Measurements from ENCODE around the gene HLCS. TPM values are rescaled to one million over a fixed set of nuclear protein-coding genes. Genes with fewer than 3 reads are reported as not detected.

Gene HLCS
- polyA plus RNA-seq, 4 donors, result 2.7 to 13.7 (median 4.9) TPM

DNA sequence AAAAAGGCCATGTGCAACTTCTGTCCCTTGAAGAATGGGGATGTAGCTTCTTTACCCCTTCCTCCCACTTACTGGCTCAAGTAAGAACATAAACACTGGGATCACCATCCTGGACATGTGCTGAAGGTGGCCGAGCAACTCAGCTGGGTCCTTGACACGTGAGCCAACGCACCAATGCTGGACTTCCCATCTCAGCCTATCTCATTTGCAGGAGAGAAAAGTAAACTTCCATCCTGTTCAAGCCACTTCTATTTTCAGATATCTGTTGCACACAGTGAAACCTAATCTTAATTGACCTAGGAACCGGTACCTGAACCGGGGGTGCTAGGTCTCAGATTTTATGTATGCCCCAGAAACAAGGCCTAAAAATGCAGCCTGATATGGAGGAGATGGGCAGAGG is 75.3 kb downstream of the HLCS start:
- Histone ChIP-seq H3K27ac (ENCODE audit: low read depth in 1 of 3, low read length in 2 of 3) (no peak overlapping the region), H3K4me3 (ENCODE audit: low read depth in 1 of 3, low read length in 3 of 3) (no peak overlapping the region), H3K9me3 (ENCODE audit: control insufficient read depth in 2 of 2, insufficient read depth in 1 of 2, low read depth in 1 of 2, low read length in 1 of 2) (no peaks in the 10 kb centered on the region), H3K27me3 (ENCODE audit: control insufficient read depth in 3 of 3, insufficient read depth in 3 of 3, low read length in 3 of 3) (no peaks in the 10 kb centered on the region), H3K4me1 (ENCODE audit: control insufficient read depth in 3 of 3, insufficient read depth in 2 of 3, low read depth in 1 of 3, low read length in 2 of 3) (no peaks in the 10 kb centered on the region), H3K36me3 (ENCODE audit: control insufficient read depth in 3 of 3, insufficient read depth in 2 of 3, low read depth in 1 of 3, low read length in 3 of 3) (peaks cover 0 to 19% (median 3%) of the 10 kb centered on the region in 3 donors)
- WGBS, 3 donors, result 91 to 96% (median 95%) methylated on average over 5 of the region's 5 CpGs
- FAIRE-seq (no peak), DNase-seq (no peak)

DNA sequence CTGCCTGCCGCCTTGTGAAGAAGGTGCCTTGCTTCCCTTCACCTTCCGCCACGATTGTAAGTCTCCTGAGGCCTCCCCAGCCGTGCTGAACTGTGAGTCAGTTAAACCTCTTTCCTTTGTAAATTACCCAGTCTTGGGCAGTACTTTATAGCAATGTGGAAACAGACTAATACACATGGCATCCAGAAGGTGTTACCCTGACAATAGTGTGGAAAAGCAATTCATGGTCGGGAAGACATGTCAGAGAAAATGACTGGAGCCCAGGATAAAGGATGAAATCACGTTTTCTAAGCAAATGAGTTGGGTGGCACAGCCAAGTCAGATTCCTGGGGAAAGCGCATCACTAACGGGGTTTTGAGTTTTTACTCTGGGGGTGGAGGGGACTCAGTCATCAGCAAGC is 76.4 kb downstream of the HLCS start:
- 91 to 96% (median 95%) methylated on average over 8 of the region's 8 CpGs for WGBS, 3 donors
- no peaks in the 10 kb centered on the region for H3K27me3 ChIP-seq (ENCODE audit: control insufficient read depth in 3 of 3, insufficient read depth in 3 of 3, low read length in 3 of 3)
- H3K9me3 ChIP-seq (ENCODE audit: control insufficient read depth in 2 of 2, insufficient read depth in 1 of 2, low read depth in 1 of 2, low read length in 1 of 2), result peaks cover 0 to 2% of the 10 kb centered on the region in 2 donors
- no peaks in the 10 kb centered on the region for H3K4me1 ChIP-seq (ENCODE audit: control insufficient read depth in 3 of 3, insufficient read depth in 2 of 3, low read depth in 1 of 3, low read length in 2 of 3)
- FAIRE-seq, result no peak
- DNase-seq, result no peak
- no peak overlapping the region for H3K27ac ChIP-seq (ENCODE audit: low read depth in 1 of 3, low read length in 2 of 3)
- no peak overlapping the region for H3K4me3 ChIP-seq (ENCODE audit: low read depth in 1 of 3, low read length in 3 of 3)
- peaks cover 0 to 21% (median 3%) of the 10 kb centered on the region in 3 donors for H3K36me3 ChIP-seq (ENCODE audit: control insufficient read depth in 3 of 3, insufficient read depth in 2 of 3, low read depth in 1 of 3, low read length in 3 of 3)

DNA sequence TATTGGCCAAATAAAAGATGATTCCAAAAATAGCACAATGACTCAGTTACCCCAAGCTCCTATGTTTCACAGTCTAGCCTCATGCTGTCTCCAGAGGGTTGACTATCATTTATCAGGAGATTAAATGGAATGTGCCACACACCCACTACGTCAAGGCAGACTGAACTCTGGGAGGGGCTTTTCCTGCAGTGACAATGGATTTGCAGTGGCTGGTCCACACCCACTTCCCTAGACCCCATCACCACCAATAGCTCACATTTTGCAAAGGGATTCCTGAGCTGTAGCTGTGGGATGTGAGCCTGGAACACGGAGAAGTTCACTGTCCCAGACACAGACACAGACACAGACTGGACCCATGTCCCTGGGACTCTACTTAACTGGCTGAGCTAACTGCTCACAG is 77.1 kb downstream of the HLCS start:
- no peak overlapping the region for H3K4me3 ChIP-seq (ENCODE audit: low read depth in 1 of 3, low read length in 3 of 3)
- DNase-seq, result no peak
- FAIRE-seq, result no peak
- WGBS, 3 donors, result 68 to 80% (median 72%) methylated on average over 2 of the region's 2 CpGs
- H3K4me1 ChIP-seq (ENCODE audit: control insufficient read depth in 3 of 3, insufficient read depth in 2 of 3, low read depth in 1 of 3, low read length in 2 of 3), result no peaks in the 10 kb centered on the region
- peaks cover 0 to 2% of the 10 kb centered on the region in 2 donors for H3K9me3 ChIP-seq (ENCODE audit: control insufficient read depth in 2 of 2, insufficient read depth in 1 of 2, low read depth in 1 of 2, low read length in 1 of 2)
- H3K36me3 ChIP-seq (ENCODE audit: control insufficient read depth in 3 of 3, insufficient read depth in 2 of 3, low read depth in 1 of 3, low read length in 3 of 3), result peaks cover 0 to 18% (median 3%) of the 10 kb centered on the region in 3 donors
- H3K27me3 ChIP-seq (ENCODE audit: control insufficient read depth in 3 of 3, insufficient read depth in 3 of 3, low read length in 3 of 3), result no peaks in the 10 kb centered on the region
- no peak overlapping the region for H3K27ac ChIP-seq (ENCODE audit: low read depth in 1 of 3, low read length in 2 of 3)

DNA sequence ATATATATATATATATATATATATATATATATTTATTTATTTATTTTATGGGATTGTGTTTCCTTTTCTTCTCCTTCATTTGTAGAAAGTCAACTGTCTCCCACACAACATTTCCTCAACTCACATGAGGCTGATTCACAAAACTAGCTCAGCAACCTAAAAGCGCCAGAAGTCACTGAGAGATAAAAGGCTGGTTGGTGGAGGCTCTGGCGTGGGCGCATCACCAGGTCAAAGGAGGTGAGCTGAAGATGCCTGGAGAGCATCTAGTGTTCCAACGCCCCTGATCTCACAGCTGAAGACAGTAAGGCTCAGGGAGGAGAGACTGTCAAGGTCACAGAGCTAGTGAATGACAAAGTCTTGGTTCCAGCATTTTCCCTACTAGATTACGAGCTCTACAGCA is 78.0 kb downstream of the HLCS start:
- H3K27me3 ChIP-seq (ENCODE audit: control insufficient read depth in 3 of 3, insufficient read depth in 3 of 3, low read length in 3 of 3), result no peaks in the 10 kb centered on the region
- DNase-seq, result no peak
- peaks cover 0 to 16% (median 3%) of the 10 kb centered on the region in 3 donors for H3K36me3 ChIP-seq (ENCODE audit: control insufficient read depth in 3 of 3, insufficient read depth in 2 of 3, low read depth in 1 of 3, low read length in 3 of 3)
- 74 to 86% (median 84%) methylated on average over 5 of the region's 5 CpGs for WGBS, 3 donors
- peaks cover 0 to 12% of the 10 kb centered on the region in 2 donors for H3K9me3 ChIP-seq (ENCODE audit: control insufficient read depth in 2 of 2, insufficient read depth in 1 of 2, low read depth in 1 of 2, low read length in 1 of 2)
- no peaks in the 10 kb centered on the region for H3K4me1 ChIP-seq (ENCODE audit: control insufficient read depth in 3 of 3, insufficient read depth in 2 of 3, low read depth in 1 of 3, low read length in 2 of 3)
- no peak overlapping the region for H3K27ac ChIP-seq (ENCODE audit: low read depth in 1 of 3, low read length in 2 of 3)
- no peak overlapping the region for H3K4me3 ChIP-seq (ENCODE audit: low read depth in 1 of 3, low read length in 3 of 3)
- FAIRE-seq, result no peak

DNA sequence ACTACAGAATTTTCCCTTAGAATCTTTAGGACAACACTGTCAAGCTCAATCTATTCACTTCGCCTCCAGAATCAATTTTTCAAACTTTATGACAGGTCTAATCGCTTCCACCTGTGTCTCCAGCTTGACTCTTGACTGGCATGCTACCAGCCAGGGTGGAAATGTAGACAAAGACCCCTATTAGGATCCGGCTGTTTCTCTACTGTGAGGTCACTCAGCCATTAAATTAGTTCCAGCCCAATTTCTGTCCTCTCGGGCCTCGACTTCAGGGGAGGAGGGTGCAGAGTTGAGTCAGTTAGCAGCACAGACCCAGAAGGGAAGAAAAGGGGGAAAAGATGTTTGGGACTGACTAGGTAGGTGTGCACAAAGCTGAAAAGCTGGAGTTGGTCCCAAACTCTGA is 78.5 kb downstream of the HLCS start:
- 93 to 95% (median 94%) methylated on average over 5 of the region's 5 CpGs for WGBS, 3 donors
- no peaks in the 10 kb centered on the region for H3K4me1 ChIP-seq (ENCODE audit: control insufficient read depth in 3 of 3, insufficient read depth in 2 of 3, low read depth in 1 of 3, low read length in 2 of 3)
- H3K9me3 ChIP-seq (ENCODE audit: control insufficient read depth in 2 of 2, insufficient read depth in 1 of 2, low read depth in 1 of 2, low read length in 1 of 2), result peaks cover 0 to 15% of the 10 kb centered on the region in 2 donors
- no peak for DNase-seq
- no peak overlapping the region for H3K4me3 ChIP-seq (ENCODE audit: low read depth in 1 of 3, low read length in 3 of 3)
- no peak for FAIRE-seq
- H3K27me3 ChIP-seq (ENCODE audit: control insufficient read depth in 3 of 3, insufficient read depth in 3 of 3, low read length in 3 of 3), result no peaks in the 10 kb centered on the region
- H3K36me3 ChIP-seq (ENCODE audit: control insufficient read depth in 3 of 3, insufficient read depth in 2 of 3, low read depth in 1 of 3, low read length in 3 of 3), result peaks cover 0 to 16% (median 3%) of the 10 kb centered on the region in 3 donors
- H3K27ac ChIP-seq (ENCODE audit: low read depth in 1 of 3, low read length in 2 of 3), result no peak overlapping the region

DNA sequence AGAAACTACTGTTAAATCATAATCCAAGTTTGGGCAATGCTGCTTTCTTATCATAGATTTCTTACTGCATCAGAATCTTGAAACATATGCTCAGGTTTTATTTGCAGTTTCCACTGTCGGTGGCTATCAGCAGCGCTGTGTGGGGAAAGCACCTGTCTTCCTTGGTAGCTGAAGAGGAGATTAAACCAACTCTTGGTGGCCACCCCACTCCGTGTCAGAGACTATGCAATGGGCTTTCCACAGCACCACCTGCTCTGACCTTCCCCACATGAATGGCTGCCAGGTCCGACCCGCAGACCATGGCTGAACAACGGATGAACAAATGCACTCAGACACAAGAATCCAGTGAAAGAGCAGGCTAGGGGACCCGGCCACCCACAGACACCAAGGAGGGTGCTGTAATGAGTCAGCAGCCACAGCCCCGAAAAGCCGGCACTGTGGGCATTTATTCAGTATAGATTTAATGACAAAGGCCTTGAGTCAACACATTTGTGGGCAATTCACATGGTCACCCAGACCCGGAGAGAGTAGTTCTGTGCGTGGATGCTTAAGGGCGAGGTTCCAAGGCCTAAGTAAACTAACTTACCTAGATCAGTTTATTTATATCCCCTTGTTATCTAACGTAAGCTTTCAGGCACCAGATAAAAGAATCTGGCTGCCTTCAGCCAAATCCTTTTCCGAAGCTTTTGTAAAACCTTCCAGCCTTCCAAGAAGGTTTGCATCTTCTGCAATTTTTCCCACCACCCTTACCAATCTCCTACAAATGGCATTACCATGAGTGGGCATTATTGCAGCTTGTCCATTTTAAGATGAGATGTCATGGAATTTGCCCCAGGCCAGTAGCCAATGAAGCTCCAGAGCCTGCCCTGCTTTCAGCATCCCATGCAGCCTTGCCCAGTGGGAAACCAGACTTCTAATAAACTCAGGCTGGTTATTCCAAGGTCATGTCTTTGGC is 82.7 kb downstream of the HLCS start:
- no peak overlapping the region for H3K4me3 ChIP-seq (ENCODE audit: low read depth in 1 of 3, low read length in 3 of 3)
- H3K4me1 ChIP-seq (ENCODE audit: control insufficient read depth in 3 of 3, insufficient read depth in 2 of 3, low read depth in 1 of 3, low read length in 2 of 3), result no peaks in the 10 kb centered on the region
- no peak for FAIRE-seq
- H3K27me3 ChIP-seq (ENCODE audit: control insufficient read depth in 3 of 3, insufficient read depth in 3 of 3, low read length in 3 of 3), result no peaks in the 10 kb centered on the region
- peaks cover 0 to 15% of the 10 kb centered on the region in 2 donors for H3K9me3 ChIP-seq (ENCODE audit: control insufficient read depth in 2 of 2, insufficient read depth in 1 of 2, low read depth in 1 of 2, low read length in 1 of 2)
- H3K36me3 ChIP-seq (ENCODE audit: control insufficient read depth in 3 of 3, insufficient read depth in 2 of 3, low read depth in 1 of 3, low read length in 3 of 3), result peaks cover 0 to 4% (median 1%) of the 10 kb centered on the region in 3 donors
- DNase-seq, result no peak
- 86 to 89% (median 88%) methylated on average over 14 of the region's 14 CpGs for WGBS, 3 donors
- H3K27ac ChIP-seq (ENCODE audit: low read depth in 1 of 3, low read length in 2 of 3), result no peak overlapping the region

DNA sequence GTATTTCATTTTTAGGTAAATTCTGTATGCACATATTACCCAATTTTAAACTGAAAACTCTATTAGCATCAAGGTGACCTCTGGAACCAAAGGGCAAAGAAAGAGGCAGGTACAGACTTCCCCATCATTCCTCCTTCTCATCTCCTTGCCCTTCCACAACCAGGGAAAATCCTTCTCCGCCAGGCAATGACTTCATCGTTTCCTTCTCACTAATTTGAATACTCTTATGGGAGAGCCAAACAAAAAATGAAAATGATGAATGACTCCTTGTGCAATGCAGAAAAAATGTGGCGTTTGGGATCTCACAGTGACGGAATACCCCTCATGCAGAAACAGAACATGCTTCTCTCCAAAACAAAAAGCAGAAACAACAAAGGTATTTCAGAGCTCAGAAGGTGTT is 83.7 kb downstream of the HLCS start:
- Histone ChIP-seq H3K9me3 (ENCODE audit: control insufficient read depth in 2 of 2, insufficient read depth in 1 of 2, low read depth in 1 of 2, low read length in 1 of 2) (peaks cover 0 to 15% of the 10 kb centered on the region in 2 donors), H3K27me3 (ENCODE audit: control insufficient read depth in 3 of 3, insufficient read depth in 3 of 3, low read length in 3 of 3) (no peaks in the 10 kb centered on the region), H3K4me1 (ENCODE audit: control insufficient read depth in 3 of 3, insufficient read depth in 2 of 3, low read depth in 1 of 3, low read length in 2 of 3) (no peaks in the 10 kb centered on the region), H3K36me3 (ENCODE audit: control insufficient read depth in 3 of 3, insufficient read depth in 2 of 3, low read depth in 1 of 3, low read length in 3 of 3) (peaks cover 0 to 4% (median 1%) of the 10 kb centered on the region in 3 donors), H3K27ac (ENCODE audit: low read depth in 1 of 3, low read length in 2 of 3) (no peak overlapping the region), H3K4me3 (ENCODE audit: low read depth in 1 of 3, low read length in 3 of 3) (no peak overlapping the region)
- FAIRE-seq (no peak), DNase-seq (no peak)
- 82 to 95% (median 93%) methylated on average over 4 of the region's 4 CpGs for WGBS, 3 donors

DNA sequence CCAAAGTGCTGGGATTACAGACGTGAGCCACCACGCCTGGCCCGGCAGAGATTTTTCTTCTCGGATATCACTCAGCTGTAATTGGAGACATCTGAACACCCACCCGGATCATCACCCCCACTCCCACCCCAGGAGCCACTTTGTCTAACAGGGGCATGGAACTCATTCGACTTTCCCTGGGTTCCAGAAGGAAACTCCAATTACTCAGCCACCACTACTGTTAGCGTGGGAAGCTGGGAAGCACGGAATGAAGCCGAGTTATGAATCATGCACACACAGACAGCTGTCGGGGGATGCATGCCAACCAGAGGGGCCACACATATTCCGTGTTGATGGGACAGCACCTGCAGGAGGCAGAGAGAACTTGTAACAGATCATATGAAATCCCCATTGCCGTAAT is 85.2 kb downstream of the HLCS start:
- 94 to 97% (median 94%) methylated on average over 12 of the region's 12 CpGs for WGBS, 3 donors
- H3K4me3 ChIP-seq (ENCODE audit: low read depth in 1 of 3, low read length in 3 of 3), result no peak overlapping the region
- DNase-seq (no peak), FAIRE-seq (no peak)
- H3K36me3 ChIP-seq (ENCODE audit: control insufficient read depth in 3 of 3, insufficient read depth in 2 of 3, low read depth in 1 of 3, low read length in 3 of 3), result peaks cover 0 to 4% (median 1%) of the 10 kb centered on the region in 3 donors
- H3K27ac ChIP-seq (ENCODE audit: low read depth in 1 of 3, low read length in 2 of 3), result no peak overlapping the region
- H3K27me3 ChIP-seq (ENCODE audit: control insufficient read depth in 3 of 3, insufficient read depth in 3 of 3, low read length in 3 of 3), result no peaks in the 10 kb centered on the region
- peaks cover 0 to 15% of the 10 kb centered on the region in 2 donors for H3K9me3 ChIP-seq (ENCODE audit: control insufficient read depth in 2 of 2, insufficient read depth in 1 of 2, low read depth in 1 of 2, low read length in 1 of 2)
- no peaks in the 10 kb centered on the region for H3K4me1 ChIP-seq (ENCODE audit: control insufficient read depth in 3 of 3, insufficient read depth in 2 of 3, low read depth in 1 of 3, low read length in 2 of 3)
